DND-41 (cell line): ENCODE data around the gene CCBE1.
A peak's percentile ranks its signal among the peaks of the same experiment; 100 is the strongest.

Experiments used
- ATAC-seq: fragments of 200-7000 bp; cut with Tn5 transposase; 3 replicates; pipeline ENCODE4 v1.9.1; 2021; ENCODE audit warnings: low read depth; ENCODE audit not compliant: insufficient read depth
- DNase-seq: peaks from one replicate; pipeline ENCODE4 v3.0.0-alpha.2; 2020
- H2AFZ ChIP-seq: 2 replicates; pipeline ENCODE4 v1.6.0; 2012; ENCODE audit warnings: low read depth, low read length
- H3K27ac ChIP-seq: 2 replicates; pipeline ENCODE4 v1.5.1; 2012; ENCODE audit warnings: low read length, inconsistent platforms
- H3K27me3 ChIP-seq: fragments of 200-600 bp; sonication (generic); 2 replicates; pipeline ENCODE4 v1.6.0; 2012; ENCODE audit warnings: low read length, mild to moderate bottlenecking, inconsistent platforms; ENCODE audit not compliant: insufficient read depth, poor library complexity
- H3K36me3 ChIP-seq: 2 replicates; pipeline ENCODE4 v1.5.1; 2012; ENCODE audit warnings: low read length, inconsistent platforms; ENCODE audit not compliant: insufficient read depth
- H3K4me1 ChIP-seq: 2 replicates; pipeline ENCODE4 v1.5.1; 2012; ENCODE audit warnings: mild to moderate bottlenecking, low read length; ENCODE audit not compliant: insufficient read depth
- H3K4me2 ChIP-seq: 2 replicates; pipeline ENCODE4 v1.6.0; 2012; ENCODE audit warnings: mild to moderate bottlenecking, moderate library complexity, low read length, inconsistent platforms; ENCODE audit not compliant: insufficient read depth
- H3K4me3 ChIP-seq, 2 experiments: fragments of 200-600 bp in 1 of 2; shearing (Covaris generic) in 1 of 2; 2 replicates each; pipeline ENCODE4 v1.5.1; 2012 to 2016; ENCODE audit warnings: inconsistent platforms in 2 of 2, low read length in 2 of 2, mild to moderate bottlenecking in 2 of 2, low read depth in 1 of 2, moderate library complexity in 1 of 2
- H3K79me2 ChIP-seq: 2 replicates; pipeline ENCODE4 v1.6.0; 2012; ENCODE audit warnings: low read length, inconsistent platforms; ENCODE audit not compliant: insufficient read depth
- H3K9ac ChIP-seq: 2 replicates; pipeline ENCODE4 v1.6.0; 2012; ENCODE audit warnings: low read depth, mild to moderate bottlenecking, inconsistent platforms, low read length, moderate library complexity
- H3K9me3 ChIP-seq: 2 replicates; pipeline ENCODE4 v1.5.1; 2012; ENCODE audit warnings: low read length, moderate library complexity, mild to moderate bottlenecking, inconsistent platforms; ENCODE audit not compliant: insufficient read depth, severe bottlenecking
- H4K20me1 ChIP-seq: 2 replicates; pipeline ENCODE4 v1.6.0; 2012; ENCODE audit warnings: low read length; ENCODE audit not compliant: insufficient read depth
- EZH2 ChIP-seq: IDR thresholded peaks from 3 replicates; pipeline ENCODE4 v1.6.1; 2012; ENCODE audit warnings: borderline replicate concordance, low read depth, mild to moderate bottlenecking, moderate library complexity, low read length, inconsistent platforms; ENCODE audit not compliant: severe bottlenecking
- TF ChIP-seq, protein P1 (sequence below): IDR thresholded peaks from 2 replicates; pipeline ENCODE4 v1.5.1; 2012; ENCODE audit warnings: borderline replicate concordance, low read length, moderate library complexity, mild to moderate bottlenecking; ENCODE audit not compliant: poor library complexity, severe bottlenecking; ENCODE audit errors: extremely low read depth

The CCBE1 gene

DNA sequence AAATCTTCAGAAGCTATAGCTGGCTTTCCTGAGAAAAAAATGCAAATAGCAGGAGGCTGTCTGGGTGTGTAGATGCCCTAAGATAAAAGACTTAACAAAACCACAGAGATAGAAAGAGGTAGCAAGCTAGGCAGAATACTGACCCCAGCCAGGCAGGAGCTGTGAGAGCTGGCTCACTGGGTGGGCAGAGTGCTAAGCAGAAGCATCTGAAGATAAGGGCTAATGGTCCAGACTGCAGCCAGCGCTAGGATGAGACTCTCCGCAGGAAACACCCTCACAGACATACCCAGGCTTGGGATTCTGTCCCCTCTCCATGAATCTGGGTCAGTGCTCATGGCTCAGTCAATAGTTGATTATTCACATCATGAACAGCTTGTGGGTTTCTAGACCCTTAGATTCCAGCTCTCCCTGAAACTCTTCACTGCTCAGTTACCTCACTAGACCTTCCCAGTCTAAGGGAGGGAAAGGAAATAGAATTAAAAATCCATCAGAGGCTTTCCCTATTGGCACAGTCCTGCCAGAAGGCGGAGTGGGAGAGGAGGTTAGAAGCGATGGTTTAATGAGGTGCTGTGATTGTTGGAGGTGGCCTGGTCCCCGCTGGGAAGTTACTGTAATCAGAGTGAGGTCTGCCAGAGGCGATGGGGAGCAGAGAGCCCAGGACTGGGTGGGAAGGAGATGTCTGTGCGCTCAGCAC lies 21.4 kb upstream of the CCBE1 start:
- H3K79me2 ChIP-seq = no peaks in the 10 kb centered on the region
- ATAC-seq (peak; percentile 74), DNase-seq (no peak)
- peaks cover 3% of the 10 kb centered on the region; the same call in 1 of the 2 replicates for H3K4me1 ChIP-seq
- H2AFZ ChIP-seq = no peak overlapping the region
- no peaks in the 10 kb centered on the region for H3K36me3 ChIP-seq
- H3K9me3 ChIP-seq = no peaks in the 10 kb centered on the region
- no peak overlapping the region for H3K4me3 ChIP-seq
- no peak overlapping the region for H3K4me2 ChIP-seq
- no peak overlapping the region for H3K9ac ChIP-seq
- no peak overlapping the region for H3K27ac ChIP-seq
- TF ChIP-seq, protein P1, sequence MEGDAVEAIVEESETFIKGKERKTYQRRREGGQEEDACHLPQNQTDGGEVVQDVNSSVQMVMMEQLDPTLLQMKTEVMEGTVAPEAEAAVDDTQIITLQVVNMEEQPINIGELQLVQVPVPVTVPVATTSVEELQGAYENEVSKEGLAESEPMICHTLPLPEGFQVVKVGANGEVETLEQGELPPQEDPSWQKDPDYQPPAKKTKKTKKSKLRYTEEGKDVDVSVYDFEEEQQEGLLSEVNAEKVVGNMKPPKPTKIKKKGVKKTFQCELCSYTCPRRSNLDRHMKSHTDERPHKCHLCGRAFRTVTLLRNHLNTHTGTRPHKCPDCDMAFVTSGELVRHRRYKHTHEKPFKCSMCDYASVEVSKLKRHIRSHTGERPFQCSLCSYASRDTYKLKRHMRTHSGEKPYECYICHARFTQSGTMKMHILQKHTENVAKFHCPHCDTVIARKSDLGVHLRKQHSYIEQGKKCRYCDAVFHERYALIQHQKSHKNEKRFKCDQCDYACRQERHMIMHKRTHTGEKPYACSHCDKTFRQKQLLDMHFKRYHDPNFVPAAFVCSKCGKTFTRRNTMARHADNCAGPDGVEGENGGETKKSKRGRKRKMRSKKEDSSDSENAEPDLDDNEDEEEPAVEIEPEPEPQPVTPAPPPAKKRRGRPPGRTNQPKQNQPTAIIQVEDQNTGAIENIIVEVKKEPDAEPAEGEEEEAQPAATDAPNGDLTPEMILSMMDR = no peak
- no peak for TF ChIP-seq EZH2
- H3K27me3 ChIP-seq = no peaks in the 10 kb centered on the region
- no peaks in the 10 kb centered on the region for H4K20me1 ChIP-seq

DNA sequence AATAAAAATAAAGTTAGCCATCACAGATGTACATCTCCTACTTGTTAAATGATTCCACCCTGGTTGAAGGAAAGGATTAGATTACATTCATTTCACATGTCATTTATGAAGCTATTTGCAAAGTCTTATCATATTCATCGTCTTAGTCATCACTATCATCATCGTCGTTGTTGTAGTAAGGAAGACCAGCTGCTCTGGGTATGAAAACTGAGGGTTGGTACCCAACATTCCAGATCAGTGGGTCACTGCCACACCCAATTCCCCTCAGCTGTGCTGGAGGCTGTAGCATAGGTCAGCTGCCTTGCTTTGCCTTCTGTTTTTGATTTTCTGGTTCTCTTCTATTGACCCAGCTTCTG lies 20.9 kb upstream of the CCBE1 start:
- H3K27me3 ChIP-seq = no peaks in the 10 kb centered on the region
- H3K4me1 ChIP-seq = peaks cover 3% of the 10 kb centered on the region; the same call in 1 of the 2 replicates
- no peak overlapping the region for H3K4me3 ChIP-seq
- TF ChIP-seq, protein P1 = no peak
- no peak for TF ChIP-seq EZH2
- no peak overlapping the region for H3K27ac ChIP-seq
- DNase-seq (no peak), ATAC-seq (0 out of 3 replicates have a peak, but pooled peaks have one; percentile 14)
- no peaks in the 10 kb centered on the region for H3K79me2 ChIP-seq
- no peaks in the 10 kb centered on the region for H4K20me1 ChIP-seq
- no peak overlapping the region for H3K9ac ChIP-seq
- H3K4me2 ChIP-seq = no peak overlapping the region
- H3K9me3 ChIP-seq = no peaks in the 10 kb centered on the region
- no peaks in the 10 kb centered on the region for H3K36me3 ChIP-seq
- no peak overlapping the region for H2AFZ ChIP-seq

DNA sequence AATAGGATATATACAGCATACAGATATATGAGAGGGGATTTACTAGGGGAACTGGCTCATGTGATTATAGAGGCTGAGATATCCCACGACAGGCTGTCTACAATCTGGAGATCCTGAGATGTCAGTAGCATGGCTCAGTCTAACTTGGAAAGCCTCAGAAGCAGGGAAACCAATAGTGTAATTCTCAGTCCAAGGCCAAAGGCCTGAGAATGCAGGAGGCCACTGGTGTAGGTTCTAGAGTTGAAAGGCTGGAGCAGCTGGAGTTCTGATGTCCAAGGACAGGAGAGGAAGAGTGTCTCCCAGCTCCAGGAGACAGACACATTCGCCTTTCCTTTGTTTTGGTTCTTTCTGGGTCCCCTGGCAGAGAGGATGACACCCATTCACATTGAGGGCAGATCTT lies 20.1 kb upstream of the CCBE1 start:
- no peak overlapping the region for H3K4me3 ChIP-seq
- H3K4me1 ChIP-seq = peaks cover 3% of the 10 kb centered on the region; the same call in 1 of the 2 replicates
- no peaks in the 10 kb centered on the region for H3K9me3 ChIP-seq
- no peak overlapping the region for H3K9ac ChIP-seq
- no peaks in the 10 kb centered on the region for H3K79me2 ChIP-seq
- no peaks in the 10 kb centered on the region for H4K20me1 ChIP-seq
- no peak overlapping the region for H2AFZ ChIP-seq
- no peaks in the 10 kb centered on the region for H3K36me3 ChIP-seq
- H3K27me3 ChIP-seq = no peaks in the 10 kb centered on the region
- TF ChIP-seq, protein P1 = no peak
- TF ChIP-seq EZH2 = no peak
- no peak overlapping the region for H3K4me2 ChIP-seq
- no peak overlapping the region for H3K27ac ChIP-seq
- no peak for ATAC-seq
- no peak for DNase-seq

DNA sequence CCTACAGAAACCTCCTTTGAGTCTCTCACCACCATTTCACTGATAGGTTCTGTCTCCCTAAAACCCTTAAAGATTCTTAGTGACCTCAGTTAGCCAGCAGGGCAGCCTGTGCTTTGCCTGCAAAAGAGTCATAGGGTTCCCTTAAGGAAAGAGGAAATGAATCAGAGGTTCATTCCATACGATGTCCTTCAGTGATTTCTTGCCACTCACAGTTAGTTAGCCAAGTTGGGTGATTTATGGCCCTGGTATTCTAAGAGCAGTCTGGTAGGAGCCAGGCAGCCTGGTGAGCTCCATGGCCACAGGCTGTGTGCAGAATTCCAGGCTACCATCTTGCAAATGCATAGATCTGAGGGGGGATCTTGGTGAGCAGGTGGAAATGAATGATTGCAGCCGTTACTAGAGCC lies 18.7 kb upstream of the CCBE1 start:
- no peak overlapping the region for H3K27ac ChIP-seq
- H3K9me3 ChIP-seq = no peaks in the 10 kb centered on the region
- DNase-seq = no peak
- no peaks in the 10 kb centered on the region for H3K79me2 ChIP-seq
- no peak overlapping the region for H3K9ac ChIP-seq
- peaks cover 3% of the 10 kb centered on the region; the same call in 1 of the 2 replicates for H3K4me1 ChIP-seq
- no peak for ATAC-seq
- TF ChIP-seq EZH2 = no peak
- TF ChIP-seq, protein P1 = no peak
- no peaks in the 10 kb centered on the region for H3K27me3 ChIP-seq
- no peak overlapping the region for H3K4me3 ChIP-seq
- no peaks in the 10 kb centered on the region for H4K20me1 ChIP-seq
- H3K4me2 ChIP-seq = no peak overlapping the region
- no peaks in the 10 kb centered on the region for H3K36me3 ChIP-seq
- H2AFZ ChIP-seq = no peak overlapping the region
